Activated T-helper 1 cell treated with Interleukin-2 at 50 U/mL for 16 hours (primary cell): ENCODE results near the gene AHRR.

Source experiments
- DNase-seq: peaks from one replicate; pipeline ENCODE4 v3.0.0-alpha.2; 2020; ENCODE audit warnings: low read depth

The AHRR gene

DNA sequence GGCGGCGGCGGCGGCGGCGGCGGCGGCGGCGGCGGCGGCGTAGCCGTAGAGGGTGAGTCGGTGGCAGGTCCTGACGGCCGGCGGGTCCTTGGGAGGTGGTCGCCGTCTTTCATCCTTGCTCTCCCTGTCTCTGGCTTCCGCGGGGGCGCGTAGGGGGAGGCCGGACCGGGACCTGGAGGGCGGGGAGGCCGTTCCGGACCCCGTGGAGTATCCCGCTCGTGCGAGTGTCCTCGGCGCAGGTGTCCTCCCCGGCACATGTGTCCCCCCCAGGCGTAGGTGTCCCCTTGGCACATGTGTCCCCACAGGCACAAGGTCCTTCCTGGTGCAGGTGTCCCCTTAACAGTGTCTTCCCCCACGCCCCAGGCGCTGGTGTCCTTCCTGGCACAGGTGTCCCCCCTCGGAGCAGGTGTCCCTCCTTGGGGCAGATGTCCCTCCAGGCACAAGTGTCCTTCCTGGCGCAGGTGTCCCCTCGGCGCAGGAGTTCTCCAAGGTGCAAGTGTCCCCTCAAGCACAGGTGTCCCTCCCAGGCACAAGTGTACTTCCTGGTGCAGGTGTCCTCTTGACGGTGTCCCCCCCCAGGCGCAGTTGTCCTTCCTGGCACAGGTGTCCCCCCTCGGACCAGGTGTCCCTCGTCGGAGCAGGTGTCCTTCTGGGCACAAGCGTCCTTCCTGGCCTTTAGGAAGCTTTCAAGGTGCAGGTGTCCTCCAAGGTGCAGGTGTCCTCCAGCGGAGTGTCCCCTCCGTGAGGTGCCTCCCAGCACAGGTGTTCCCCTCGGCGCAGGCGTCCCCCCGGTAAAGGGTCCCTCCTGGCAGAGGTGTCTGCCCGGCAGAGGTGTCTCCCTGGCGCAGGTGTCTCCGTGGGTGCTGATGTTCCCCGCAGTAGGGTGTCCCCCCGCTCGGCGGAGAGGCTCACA lies 122.0 kb downstream of the AHRR start:
- DNase-seq = no peak

DNA sequence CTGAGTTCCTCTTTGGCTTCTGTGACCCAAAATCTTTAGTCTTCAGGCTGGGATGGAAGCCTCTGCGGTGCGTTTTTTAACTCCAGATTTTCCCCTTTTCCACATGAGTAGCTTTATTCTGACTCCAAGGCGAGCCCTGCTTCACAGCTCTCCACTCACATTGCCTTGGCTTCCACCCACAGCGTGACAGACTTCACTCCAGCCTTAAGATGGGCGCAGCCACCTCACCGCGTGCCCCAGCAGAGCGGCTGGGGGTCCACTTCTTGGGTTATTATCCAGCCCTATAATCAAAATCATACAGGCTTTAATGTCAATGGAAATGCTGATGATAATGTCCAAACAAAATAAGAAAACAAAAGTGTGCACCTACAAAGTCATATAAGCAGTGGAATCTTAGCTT lies 122.7 kb downstream of the AHRR start:
- DNase-seq = no peak

DNA sequence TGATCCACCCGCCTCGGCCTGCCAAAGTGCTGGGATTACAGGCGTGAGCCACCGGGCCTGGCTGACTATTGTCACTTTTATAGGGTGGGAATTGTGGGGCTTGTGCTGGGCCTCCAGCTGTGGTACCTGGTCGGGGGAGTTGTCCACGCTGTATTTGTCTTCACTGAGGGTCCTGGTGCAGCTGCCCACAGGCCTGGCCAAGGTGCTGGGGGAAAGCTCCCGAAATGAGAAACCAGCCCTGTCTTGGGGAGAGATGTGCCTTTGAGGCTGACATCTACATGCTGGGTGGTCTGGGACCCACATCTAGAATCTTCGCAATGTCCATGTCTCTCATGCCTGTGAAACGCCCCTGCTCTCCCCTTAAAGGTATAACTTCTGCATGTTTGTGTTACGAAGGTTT lies 124.1 kb downstream of the AHRR start:
- no peak for DNase-seq

DNA sequence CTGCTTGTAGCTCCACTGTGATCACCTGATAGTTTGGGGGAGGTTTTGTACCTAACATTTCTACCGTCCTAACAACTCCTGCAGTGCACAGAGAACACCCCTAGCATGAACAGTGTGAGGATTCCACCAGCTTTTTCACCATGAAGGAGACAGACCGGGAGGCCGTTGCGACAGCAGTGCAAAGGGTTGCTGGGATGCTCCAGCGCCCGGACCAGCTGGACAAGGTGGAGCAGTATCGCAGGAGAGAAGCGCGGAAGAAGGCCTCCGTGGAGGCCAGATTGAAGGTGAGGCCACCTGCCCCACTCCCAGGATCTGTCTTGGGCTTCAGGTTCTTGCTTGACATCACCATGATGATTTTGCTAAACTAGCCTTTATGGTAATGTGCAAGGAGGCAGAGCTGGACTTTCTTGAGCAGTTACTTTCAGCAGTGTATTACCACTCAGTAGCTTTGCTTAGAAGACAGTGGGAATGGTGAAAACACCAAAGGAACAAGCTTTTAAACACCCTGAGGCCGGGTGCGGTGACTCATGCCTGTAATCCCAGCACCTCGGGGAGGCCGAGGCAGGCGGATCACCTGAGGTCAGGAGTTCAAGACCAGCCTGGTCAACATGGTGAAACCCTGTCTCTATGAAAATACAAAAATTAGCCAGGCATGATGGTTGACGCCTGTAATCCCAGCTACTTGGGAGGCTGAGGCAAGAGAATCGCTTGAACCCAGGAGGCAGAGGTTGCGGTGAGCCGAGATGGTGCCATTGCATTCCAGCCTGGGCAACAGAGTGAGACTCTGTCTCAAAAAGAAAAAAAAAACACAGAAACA lies 124.8 kb downstream of the AHRR start:
- no peak for DNase-seq

DNA sequence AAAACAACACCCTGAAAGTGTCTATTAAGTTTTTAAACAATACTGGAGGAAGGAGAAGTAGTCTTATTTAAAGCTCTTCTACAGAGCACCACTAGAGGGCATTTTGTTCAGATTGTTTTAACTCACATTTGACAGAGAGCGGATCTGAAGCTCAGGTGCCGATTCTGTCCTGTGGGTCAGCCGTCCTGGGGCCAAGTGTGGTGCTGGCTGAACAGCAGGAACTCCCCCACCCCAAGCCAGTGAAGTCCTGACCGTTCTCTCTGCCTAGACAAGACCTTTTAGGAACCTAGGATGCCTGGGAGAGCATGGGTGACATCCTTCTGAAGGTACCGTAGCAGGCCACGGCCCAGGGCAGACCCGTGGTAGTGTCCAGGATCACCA lies 125.4 kb downstream of the AHRR start:
- no peak for DNase-seq

DNA sequence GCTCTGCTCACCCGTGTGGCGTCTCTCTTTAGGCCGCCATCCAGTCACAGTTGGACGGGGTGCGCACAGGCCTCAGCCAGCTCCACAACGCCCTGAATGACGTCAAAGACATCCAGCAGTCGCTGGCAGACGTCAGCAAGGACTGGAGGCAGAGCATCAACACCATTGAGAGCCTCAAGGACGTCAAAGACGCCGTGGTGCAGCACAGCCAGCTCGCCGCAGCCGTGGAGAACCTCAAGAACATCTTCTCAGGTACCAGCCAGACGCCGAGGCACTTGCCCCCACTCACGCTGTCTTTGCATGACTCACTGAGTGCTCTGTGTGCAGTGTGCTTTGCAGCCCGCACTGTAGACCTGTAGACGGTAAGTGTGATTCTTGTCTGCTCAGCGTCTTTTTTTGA lies 126.0 kb downstream of the AHRR start:
- no peak for DNase-seq

DNA sequence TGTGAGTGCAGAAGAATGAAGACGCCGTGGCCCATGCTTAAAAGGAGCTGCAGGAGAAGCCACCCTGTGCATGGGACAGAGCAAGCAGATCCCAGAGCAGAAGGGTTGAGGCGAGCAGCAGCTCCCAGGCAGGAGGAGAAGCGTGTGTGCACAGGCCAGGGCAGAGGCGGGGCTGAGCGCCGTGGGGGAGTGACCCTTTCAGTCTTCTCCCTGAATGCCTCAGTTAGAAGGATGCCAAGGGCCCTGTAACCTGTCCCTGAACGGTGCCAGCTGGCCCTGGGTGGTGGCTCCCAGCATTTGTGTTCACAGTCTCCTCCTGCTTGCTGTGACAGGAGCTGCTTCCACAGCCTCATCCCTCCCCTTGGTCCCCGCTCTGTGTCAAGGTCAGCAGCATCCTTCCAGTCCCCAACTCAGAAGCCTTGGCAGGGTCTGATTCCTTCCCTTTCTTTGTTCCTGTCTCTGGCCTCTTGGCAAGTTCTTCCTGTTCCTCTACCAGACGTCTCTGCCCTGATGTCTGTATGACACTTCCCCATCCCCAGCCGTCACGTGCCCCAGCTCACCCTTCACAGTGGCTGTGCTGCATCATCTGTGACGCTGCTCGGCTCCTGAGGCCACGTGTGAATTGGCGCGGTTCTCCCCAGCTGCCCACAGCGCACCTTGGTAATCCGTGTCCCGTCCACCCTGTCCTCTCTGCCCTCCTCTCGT lies 126.7 kb downstream of the AHRR start:
- no peak for DNase-seq

DNA sequence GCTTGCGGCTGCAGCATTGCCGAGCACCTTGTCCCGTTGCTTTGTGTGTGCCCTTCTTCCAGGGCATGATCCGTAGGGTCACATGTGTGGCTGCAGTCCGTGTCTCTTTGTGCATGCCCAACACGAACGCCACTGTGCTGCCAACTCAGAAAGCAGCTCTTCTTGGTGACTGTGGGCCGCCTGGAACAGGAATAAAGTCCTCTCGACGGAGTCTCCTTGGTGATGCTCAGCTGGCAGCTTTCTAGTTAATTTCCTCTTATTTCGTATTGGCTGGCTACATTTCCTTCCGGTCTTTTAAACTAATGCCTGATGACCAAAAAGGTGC lies 127.2 kb downstream of the AHRR start:
- DNase-seq = no peak

DNA sequence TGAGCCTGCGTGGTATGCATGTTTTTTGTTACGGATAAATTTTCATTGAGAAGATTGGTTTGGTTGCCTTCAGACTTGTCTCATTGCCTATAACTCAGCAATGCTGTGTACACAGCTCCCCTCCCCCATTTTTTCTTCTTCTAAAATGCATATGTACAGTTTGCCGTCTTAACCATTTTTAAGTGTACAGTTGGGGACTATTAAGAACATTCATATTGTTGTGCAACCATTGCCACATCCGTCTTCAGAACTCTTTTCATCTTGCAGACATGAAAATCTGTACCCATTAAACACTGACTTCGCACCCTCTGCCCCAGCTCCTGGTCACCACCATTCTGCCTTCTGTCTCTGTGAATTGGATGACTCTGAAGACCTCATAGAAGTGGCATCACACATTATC lies 127.6 kb downstream of the AHRR start:
- DNase-seq = no peak

DNA sequence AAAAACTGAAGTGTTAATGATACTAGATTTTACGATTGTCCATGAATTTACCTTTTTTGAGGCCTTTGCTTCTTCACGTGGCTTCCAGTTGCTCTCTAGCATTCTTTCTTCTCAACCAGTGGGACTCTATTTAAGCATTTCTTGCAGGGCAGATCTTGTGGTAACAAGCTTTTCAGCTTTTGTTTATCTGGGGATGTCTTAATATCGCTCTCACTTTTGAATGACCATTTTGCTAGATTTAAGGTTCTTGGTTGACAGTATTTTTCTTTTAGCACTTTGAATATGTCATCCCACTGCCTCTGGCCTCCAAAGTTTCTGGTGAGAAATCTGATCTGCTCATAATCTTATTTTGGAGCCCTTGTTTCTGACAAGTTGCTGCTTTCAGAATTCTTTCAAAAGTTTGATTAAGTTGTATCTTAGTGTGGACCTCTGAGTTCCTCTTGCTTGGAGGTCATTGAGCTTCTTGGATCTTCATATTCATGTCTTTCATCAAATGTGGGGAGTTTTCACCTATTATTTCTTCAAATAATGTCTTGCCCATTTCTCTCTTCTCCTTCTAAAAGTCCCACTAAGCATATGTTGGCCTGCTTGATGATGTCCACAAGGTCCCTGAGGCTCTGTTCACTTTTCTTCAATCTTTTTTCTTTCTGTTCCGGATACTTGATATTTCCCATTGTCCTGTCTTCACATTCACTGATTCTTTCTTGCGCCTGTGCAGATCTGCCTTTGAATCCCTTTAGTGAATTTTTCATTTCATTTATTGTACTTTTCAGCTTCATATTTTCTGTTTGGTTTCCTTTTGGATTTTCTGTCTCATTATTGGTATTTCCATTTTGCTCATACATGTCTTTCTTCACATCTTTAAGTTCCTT lies 130.3 kb downstream of the AHRR start:
- no peak for DNase-seq

DNA sequence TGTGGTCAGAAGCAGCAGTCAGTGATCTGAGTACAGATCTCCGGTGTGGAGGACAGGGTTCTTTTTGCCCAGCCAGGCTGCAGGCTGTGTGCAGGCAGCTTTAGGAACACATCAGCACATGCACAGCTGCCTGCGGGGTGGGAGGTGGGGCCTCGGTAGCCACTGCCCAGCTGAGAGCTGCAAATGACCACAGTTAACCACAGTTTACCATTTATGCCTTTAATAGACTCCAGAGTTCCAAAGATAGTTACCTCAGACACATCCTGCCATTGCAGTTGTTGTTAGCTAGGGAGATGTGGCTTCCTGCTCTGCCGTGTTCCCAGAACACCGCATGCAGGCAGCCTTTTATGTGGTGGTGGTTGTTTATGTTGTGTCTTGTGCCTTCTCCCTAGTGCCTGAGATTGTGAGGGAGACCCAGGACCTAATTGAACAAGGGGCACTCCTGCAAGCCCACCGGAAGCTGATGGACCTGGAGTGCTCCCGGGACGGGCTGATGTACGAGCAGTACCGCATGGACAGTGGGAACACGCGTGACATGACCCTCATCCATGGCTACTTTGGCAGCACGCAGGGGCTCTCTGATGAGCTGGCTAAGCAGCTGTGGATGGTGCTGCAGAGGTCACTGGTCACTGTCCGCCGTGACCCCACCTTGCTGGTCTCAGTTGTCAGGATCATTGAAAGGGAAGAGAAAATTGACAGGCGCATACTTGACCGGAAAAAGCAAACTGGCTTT lies 131.6 kb downstream of the AHRR start:
- no peak for DNase-seq

DNA sequence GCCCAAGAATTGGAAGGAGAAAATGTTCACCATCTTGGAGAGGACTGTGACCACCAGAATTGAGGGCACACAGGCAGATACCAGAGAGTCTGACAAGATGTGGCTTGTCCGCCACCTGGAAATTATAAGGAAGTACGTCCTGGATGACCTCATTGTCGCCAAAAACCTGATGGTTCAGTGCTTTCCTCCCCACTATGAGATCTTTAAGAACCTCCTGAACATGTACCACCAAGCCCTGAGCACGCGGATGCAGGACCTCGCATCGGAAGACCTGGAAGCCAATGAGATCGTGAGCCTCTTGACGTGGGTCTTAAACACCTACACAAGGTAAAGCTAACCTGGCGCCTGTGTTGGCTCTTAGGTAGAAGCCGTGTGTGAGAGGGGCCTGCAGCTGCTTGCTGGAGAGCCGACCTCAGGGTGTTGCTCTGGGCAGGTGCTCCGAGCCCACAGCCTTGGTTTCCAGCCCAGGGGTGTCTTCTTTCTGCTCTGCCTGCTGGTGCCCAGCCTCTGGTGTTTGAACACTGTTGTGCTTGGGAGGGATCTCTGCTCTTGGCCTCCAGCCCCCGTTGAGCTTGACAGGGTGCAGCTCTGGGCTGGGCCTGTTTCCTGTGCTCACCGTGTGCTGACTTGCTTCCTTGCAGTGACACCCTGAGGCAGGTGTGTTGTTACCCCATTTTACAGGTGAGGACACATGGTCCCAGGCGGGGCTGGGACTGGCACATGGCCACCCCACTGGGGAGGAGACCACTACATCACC lies 132.4 kb downstream of the AHRR start:
- no peak for DNase-seq

DNA sequence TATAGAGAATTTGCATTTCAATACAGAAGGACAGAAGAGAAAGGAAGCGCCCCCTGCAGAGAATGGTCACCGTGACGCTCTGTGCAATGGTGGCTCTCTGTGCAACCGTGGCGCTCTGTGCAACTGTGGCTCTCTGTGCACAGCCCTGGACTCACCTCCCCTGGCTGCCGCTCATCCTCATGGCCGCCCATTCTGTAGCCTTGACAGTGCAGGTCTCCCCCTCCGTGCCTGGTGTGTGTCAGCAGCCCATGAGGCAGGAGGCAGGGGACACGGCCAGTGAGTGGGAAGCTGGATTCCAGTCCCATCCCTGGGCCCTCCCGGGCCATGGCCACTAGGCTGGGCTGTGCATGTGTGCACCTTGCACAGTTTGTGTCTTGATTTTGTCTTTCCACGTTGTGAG lies 133.4 kb downstream of the AHRR start:
- DNase-seq = no peak

DNA sequence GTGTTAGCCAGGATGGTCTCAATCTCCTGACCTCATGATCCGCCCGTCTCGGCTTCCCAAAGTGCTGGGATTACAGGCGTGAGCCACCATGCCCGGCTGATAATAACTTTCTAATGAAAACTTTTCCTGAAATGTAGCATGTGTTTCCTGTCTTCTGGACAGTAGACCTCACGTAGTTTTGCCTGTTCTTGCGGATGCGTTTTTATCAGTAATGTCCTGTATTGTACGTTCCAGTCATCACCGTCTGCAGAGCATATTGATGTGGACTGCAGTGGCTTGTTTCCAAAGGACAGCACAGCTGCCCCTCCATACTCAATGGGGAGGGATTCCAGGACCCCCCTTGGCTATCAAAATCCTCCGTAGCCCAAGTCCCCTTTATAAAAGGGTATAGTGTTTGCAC lies 134.3 kb downstream of the AHRR start:
- no peak for DNase-seq

DNA sequence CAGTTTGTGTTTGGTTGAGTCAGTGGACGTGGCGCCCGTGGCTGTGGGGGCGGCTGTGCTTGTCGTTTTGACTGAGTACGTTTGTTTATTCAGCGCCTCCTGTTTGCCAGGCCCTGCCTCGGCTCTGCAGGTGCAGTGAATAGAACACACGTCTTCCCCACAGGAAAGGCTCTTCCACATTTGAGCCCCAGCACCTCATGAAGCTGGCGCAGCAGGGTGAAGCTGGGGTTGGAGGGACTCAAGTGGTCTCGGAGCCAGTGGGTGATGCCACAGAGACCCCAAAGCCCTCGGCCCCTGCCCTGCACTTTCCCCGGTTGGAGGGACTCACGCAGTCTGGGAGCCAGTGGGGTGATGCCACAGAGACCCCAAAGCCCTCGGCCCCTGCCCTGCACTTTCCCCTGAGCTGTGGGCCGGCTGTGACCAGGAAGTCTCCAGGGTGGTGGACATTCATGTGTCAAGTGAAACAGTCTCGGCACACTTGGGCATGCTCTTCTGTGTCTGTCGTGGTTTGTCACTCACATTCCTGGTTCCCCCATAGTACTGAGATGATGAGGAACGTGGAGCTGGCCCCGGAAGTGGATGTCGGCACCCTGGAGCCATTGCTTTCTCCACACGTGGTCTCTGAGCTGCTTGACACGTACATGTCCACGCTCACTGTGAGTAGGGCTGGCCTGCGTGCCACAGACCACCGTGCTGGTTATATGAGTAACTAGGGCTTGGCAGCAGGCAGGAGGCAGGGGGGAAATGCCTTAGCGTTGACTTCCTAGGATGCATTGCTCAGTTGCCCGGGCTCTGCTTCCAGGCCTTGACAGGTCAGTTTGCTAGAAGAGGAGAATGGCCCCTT lies 135.1 kb downstream of the AHRR start:
- DNase-seq = no peak

DNA sequence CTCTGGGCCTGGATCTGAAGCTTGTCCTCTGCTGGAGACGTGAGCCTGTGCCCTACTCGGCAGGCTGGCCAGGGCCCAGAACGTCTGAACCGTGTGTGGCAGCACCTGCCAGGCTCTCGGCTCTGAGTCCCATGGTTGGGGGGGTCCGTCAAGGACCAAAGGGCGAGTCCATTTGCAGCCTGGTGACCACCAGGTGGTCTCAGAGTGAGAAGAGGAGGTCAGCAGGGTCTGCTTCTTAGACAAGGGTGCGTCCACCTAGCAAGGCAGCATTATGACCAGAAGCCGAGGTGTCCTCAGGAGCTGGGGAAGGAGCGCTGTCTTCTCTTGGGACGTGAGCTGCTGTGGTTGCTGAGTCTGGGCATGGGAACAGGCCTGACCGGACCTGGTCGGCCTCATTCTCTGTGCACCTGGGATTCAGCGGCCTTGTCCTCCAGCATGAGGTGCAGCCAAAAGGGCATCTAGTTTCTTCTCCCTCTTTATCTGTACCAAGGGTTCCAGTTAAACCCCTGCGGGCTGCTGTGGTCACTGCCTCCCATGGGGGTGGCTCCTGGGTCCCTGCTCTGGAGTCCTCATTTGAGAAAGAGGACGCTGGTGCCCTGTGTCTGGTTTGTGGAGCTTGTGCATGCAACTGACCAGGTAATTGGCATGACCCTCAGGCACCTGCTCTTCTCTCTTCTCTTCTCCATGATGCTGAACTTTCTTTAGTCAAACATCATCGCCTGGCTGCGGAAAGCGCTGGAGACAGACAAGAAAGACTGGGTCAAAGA lies 135.9 kb downstream of the AHRR start:
- no peak for DNase-seq

DNA sequence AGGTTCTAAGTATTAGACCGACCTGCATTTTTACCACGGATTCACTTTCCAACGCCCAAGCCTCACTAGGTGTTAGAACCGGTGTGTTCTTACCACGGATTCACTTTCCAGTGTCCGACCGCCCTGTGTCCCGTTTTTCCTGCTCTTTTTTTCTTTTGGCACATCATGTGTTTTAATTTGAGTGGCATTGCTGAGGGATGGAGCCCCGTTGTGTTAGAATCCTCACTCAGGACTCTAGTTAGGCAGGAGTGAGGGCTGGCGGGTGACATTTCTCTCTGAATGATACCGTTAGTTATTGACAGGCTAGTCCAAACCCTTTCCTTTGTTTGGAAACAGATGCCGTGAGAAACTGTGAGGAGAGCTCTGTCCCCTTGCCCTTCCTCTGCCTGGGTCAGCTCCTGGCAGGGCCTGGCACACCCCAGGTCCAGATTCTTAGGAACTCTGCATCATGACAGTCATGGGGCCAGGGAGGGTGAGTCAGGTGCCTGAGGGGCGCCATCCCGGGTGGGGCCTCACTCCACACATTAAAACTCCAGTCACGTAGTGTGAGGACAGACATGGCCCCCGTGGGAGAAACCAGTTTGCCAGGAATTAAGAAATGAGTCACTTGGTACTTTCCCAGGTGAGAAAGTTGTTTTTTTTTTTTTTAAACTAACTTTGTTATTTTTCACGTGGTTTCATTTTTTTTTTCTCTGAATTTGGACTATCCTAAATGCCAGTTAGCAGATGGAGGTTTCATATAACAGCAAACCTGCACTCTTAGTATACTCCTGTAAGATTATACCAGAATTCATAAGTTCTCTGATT lies 137.2 kb downstream of the AHRR start:
- DNase-seq = no peak
